ENCODE results near the gene SMG9.

Gene SMG9

DNA sequence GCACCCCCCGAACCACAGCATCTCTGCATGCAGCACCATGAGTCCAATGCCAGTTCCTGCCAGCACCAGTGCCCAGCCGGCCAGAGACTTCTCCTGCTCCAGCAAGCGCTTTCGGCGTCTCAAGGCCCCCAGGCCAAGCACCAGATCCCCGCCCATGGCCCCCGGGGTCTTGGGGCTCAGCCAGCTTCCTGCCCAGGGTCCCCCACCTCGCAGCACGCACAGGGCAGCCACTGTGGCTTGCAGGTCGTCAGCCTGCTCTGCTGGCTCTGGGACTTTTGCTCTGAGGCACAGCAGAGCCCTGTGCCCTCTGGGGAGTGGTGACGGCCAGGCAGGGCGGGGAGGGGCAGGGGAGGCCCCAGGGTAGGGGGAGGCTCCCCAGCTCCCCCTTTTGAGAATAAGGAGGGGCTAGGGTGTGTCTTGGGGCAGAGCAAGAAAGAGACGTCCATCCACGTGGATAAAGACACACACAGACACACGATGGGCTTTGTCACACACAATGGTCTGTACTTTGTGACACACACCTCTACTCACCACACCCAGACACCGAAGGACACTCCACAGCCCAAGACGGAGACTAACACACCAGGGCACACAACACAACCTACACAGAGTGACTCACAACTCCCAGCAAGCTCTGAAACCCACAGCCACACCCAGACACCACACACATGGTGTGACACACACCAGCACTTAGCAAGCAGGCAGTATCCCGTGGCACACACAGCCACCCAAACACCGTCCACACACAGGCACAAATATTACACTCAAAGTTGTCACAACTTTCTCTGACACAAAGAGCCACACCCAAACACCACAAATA lies 26.2 kb upstream of the SMG9 start, which contains the start of gene KCNN4 (continued):
- TF ChIP-seq, protein P1, sequence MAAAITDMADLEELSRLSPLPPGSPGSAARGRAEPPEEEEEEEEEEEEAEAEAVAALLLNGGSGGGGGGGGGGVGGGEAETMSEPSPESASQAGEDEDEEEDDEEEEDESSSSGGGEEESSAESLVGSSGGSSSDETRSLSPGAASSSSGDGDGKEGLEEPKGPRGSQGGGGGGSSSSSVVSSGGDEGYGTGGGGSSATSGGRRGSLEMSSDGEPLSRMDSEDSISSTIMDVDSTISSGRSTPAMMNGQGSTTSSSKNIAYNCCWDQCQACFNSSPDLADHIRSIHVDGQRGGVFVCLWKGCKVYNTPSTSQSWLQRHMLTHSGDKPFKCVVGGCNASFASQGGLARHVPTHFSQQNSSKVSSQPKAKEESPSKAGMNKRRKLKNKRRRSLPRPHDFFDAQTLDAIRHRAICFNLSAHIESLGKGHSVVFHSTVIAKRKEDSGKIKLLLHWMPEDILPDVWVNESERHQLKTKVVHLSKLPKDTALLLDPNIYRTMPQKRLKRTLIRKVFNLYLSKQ (tag by site-specific recombination; IDR thresholded peaks at IDR 0.05; ENCODE audit: borderline replicate concordance): no peak
- TF ChIP-seq REPIN1 (tag by site-specific recombination; IDR thresholded peaks at IDR 0.05; ENCODE audit: low read depth): no peak
- TF ChIP-seq ZNF37A (tag by site-specific recombination; IDR thresholded peaks at IDR 0.05): no peak
- no peak for TF ChIP-seq MEIS1 (CRISPR knock-in tag; IDR thresholded peaks at IDR 0.05; ENCODE audit: borderline replicate concordance)
- TF ChIP-seq ZNF776 (tag by site-specific recombination; IDR thresholded peaks at IDR 0.05; ENCODE audit: borderline replicate concordance): no peak
- no peak for TF ChIP-seq ZSCAN16 (tag by site-specific recombination; IDR thresholded peaks at IDR 0.05)
- TF ChIP-seq, protein P2, sequence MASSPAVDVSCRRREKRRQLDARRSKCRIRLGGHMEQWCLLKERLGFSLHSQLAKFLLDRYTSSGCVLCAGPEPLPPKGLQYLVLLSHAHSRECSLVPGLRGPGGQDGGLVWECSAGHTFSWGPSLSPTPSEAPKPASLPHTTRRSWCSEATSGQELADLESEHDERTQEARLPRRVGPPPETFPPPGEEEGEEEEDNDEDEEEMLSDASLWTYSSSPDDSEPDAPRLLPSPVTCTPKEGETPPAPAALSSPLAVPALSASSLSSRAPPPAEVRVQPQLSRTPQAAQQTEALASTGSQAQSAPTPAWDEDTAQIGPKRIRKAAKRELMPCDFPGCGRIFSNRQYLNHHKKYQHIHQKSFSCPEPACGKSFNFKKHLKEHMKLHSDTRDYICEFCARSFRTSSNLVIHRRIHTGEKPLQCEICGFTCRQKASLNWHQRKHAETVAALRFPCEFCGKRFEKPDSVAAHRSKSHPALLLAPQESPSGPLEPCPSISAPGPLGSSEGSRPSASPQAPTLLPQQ (tag by site-specific recombination; IDR thresholded peaks at IDR 0.05): no peak
- TF ChIP-seq ZNF529 (tag by site-specific recombination; IDR thresholded peaks at IDR 0.05; ENCODE audit: insufficient replicate concordance): no peak
- peak; percentile 64; the same call in 1 of the 2 replicates for TF ChIP-seq ZNF747 (tag by site-specific recombination; IDR thresholded peaks at IDR 0.05)
- TF ChIP-seq ZBTB8A (tag by site-specific recombination; IDR thresholded peaks at IDR 0.05): no peak
- TF ChIP-seq ZNF274 (IDR thresholded peaks at IDR 0.05; ENCODE audit: low read length): no peak
- TF ChIP-seq ZNF274 (tag by site-specific recombination; IDR thresholded peaks at IDR 0.05; ENCODE audit: borderline replicate concordance): 0 out of 2 replicates have a peak, but pooled peaks have one; percentile 51
- TF ChIP-seq ZIC2 (tag by site-specific recombination; IDR thresholded peaks at IDR 0.05): peak; percentile 48
- TF ChIP-seq WT1 (tag by site-specific recombination; IDR thresholded peaks at IDR 0.05): no peak
- 0 out of 2 replicates have a peak, but pooled peaks have one; percentile 9 for TF ChIP-seq ZNF621 (tag by site-specific recombination; IDR thresholded peaks at IDR 0.05)
- TF ChIP-seq KLF10 (tag by site-specific recombination; IDR thresholded peaks at IDR 0.05): no peak
- TF ChIP-seq ZNF560 (tag by site-specific recombination; IDR thresholded peaks at IDR 0.05; ENCODE audit: borderline replicate concordance): no peak
- no peak for TF ChIP-seq ZBTB11 (tag by site-specific recombination; conservative IDR thresholded peaks at IDR 0.05; ENCODE audit: low read depth)
- TF ChIP-seq, protein P3, sequence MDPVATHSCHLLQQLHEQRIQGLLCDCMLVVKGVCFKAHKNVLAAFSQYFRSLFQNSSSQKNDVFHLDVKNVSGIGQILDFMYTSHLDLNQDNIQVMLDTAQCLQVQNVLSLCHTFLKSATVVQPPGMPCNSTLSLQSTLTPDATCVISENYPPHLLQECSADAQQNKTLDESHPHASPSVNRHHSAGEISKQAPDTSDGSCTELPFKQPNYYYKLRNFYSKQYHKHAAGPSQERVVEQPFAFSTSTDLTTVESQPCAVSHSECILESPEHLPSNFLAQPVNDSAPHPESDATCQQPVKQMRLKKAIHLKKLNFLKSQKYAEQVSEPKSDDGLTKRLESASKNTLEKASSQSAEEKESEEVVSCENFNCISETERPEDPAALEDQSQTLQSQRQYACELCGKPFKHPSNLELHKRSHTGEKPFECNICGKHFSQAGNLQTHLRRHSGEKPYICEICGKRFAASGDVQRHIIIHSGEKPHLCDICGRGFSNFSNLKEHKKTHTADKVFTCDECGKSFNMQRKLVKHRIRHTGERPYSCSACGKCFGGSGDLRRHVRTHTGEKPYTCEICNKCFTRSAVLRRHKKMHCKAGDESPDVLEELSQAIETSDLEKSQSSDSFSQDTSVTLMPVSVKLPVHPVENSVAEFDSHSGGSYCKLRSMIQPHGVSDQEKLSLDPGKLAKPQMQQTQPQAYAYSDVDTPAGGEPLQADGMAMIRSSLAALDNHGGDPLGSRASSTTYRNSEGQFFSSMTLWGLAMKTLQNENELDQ (tag by site-specific recombination; IDR thresholded peaks at IDR 0.05; ENCODE audit: low read depth): no peak
- no peak for TF ChIP-seq ZNF26 (tag by site-specific recombination; IDR thresholded peaks at IDR 0.05)
- TF ChIP-seq ZNF324 (tag by site-specific recombination; IDR thresholded peaks at IDR 0.05): no peak
- TF ChIP-seq HOXA7 (CRISPR knock-in tag; IDR thresholded peaks at IDR 0.05; ENCODE audit: borderline replicate concordance): no peak
- TF ChIP-seq, protein P4, sequence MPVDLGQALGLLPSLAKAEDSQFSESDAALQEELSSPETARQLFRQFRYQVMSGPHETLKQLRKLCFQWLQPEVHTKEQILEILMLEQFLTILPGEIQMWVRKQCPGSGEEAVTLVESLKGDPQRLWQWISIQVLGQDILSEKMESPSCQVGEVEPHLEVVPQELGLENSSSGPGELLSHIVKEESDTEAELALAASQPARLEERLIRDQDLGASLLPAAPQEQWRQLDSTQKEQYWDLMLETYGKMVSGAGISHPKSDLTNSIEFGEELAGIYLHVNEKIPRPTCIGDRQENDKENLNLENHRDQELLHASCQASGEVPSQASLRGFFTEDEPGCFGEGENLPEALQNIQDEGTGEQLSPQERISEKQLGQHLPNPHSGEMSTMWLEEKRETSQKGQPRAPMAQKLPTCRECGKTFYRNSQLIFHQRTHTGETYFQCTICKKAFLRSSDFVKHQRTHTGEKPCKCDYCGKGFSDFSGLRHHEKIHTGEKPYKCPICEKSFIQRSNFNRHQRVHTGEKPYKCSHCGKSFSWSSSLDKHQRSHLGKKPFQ (tag by site-specific recombination; IDR thresholded peaks at IDR 0.05): no peak
- no peak for TF ChIP-seq ZNF354C (tag by site-specific recombination; IDR thresholded peaks at IDR 0.05; ENCODE audit: borderline replicate concordance, low read depth)
- TF ChIP-seq GLIS1 (tag by site-specific recombination; IDR thresholded peaks at IDR 0.05): peak; percentile 76
- TF ChIP-seq ZNF266 (tag by site-specific recombination; IDR thresholded peaks at IDR 0.05; ENCODE audit: low read depth): no peak
